DOHH2 (cell line): Measurements from ENCODE around the gene TMEM191B.
"Not testable (repeated sequence)": the region's sequence is repeated elsewhere in the genome, so short reads cannot be mapped to it uniquely, and the experiment has no call there.

ENCODE experiments used
- EZH2phosphoT487 ChIP-seq: fragments of 200-600 bp; sonication (generic); IDR thresholded peaks from 2 replicates; pipeline ENCODE4 v1.6.1; 2017; ENCODE audit warnings: borderline replicate concordance, mild to moderate bottlenecking, antibody characterized with exemption, low read length, moderate library complexity, mixed read lengths
- TF ChIP-seq, protein P1 (sequence below): fragments of 200-600 bp; sonication (generic); IDR thresholded peaks from one replicate; pipeline ENCODE4 v1.5.1; 2014; ENCODE audit warnings: antibody characterized with exemption, mild to moderate bottlenecking, low read depth, low read length; ENCODE audit not compliant: poor library complexity, severe bottlenecking

DNA sequence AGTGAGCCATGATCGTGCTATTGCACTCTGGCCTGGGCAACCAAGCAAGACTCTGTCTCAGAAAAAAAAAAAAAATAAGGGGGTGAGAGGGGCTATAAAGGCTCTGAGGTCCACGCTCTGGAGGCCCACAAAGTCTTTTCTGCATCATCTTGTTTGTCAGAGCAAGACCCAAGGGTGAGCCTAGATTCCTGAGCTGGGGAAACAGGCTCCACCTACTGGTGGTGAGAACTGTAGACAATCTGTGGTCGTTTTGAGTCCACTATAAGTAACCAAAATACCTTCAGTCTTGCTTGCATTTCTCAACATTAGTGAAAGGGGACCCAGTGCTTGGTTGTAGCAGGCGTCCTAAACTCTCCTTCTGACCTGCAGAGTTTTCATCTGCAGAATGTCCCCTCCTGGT, 4.3 kb upstream of the TMEM191B start:
- TF ChIP-seq, protein P1, sequence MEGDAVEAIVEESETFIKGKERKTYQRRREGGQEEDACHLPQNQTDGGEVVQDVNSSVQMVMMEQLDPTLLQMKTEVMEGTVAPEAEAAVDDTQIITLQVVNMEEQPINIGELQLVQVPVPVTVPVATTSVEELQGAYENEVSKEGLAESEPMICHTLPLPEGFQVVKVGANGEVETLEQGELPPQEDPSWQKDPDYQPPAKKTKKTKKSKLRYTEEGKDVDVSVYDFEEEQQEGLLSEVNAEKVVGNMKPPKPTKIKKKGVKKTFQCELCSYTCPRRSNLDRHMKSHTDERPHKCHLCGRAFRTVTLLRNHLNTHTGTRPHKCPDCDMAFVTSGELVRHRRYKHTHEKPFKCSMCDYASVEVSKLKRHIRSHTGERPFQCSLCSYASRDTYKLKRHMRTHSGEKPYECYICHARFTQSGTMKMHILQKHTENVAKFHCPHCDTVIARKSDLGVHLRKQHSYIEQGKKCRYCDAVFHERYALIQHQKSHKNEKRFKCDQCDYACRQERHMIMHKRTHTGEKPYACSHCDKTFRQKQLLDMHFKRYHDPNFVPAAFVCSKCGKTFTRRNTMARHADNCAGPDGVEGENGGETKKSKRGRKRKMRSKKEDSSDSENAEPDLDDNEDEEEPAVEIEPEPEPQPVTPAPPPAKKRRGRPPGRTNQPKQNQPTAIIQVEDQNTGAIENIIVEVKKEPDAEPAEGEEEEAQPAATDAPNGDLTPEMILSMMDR = not testable (repeated sequence)
- not testable (repeated sequence) for TF ChIP-seq EZH2phosphoT487
